SK-N-SH (cell line): ENCODE measurements around the gene DAGLB.

Source experiments
- CTCF ChIP-seq: fragments of 200-600 bp; sonication (generic); IDR thresholded peaks from 2 replicates; pipeline ENCODE4 v1.6.1; 2017; ENCODE audit warnings: antibody characterized with exemption, mild to moderate bottlenecking, moderate library complexity
- EP300 ChIP-seq, 2 experiments: IDR thresholded peaks; 2 replicates each; pipeline versions ENCODE4 v1.4.0 to v1.6.1; 2012; ENCODE audit warnings: borderline replicate concordance in 1 of 2, low read depth in 1 of 2, low read length in 1 of 2
- EZH2phosphoT487 ChIP-seq: fragments of 200-600 bp; sonication (generic); IDR thresholded peaks from 2 replicates; pipeline ENCODE4 v1.6.1; 2017; ENCODE audit warnings: low read depth, mixed run types, mild to moderate bottlenecking, antibody characterized with exemption, moderate library complexity, borderline replicate concordance
- JUND ChIP-seq: IDR thresholded peaks from 2 replicates; pipeline ENCODE4 v1.4.0; 2012
- MEF2A ChIP-seq: IDR thresholded peaks from 2 replicates; pipeline ENCODE4 v1.4.0; 2012; ENCODE audit warnings: low read depth, borderline replicate concordance
- NFIC ChIP-seq: IDR thresholded peaks from 2 replicates; pipeline ENCODE4 v1.4.0; 2012; ENCODE audit warnings: borderline replicate concordance
- NRF1 ChIP-seq: IDR thresholded peaks from 2 replicates; pipeline ENCODE4 v1.6.1; 2012; ENCODE audit warnings: low read depth, mild to moderate bottlenecking, low read length
- POLR2AphosphoS5 ChIP-seq: IDR thresholded peaks from 2 replicates; pipeline ENCODE4 v1.6.1; 2012; ENCODE audit warnings: low read depth, low read length
- RAD21 ChIP-seq: IDR thresholded peaks from 2 replicates; pipeline ENCODE4 v1.6.1; 2012; ENCODE audit warnings: mild to moderate bottlenecking, low read length
- RXRA ChIP-seq: IDR thresholded peaks from 2 replicates; pipeline ENCODE4 v1.4.0; 2012; ENCODE audit warnings: low read depth, mild to moderate bottlenecking, borderline replicate concordance
- SIN3A ChIP-seq: IDR thresholded peaks from 2 replicates; pipeline ENCODE4 v1.6.1; 2012; ENCODE audit warnings: low read depth, mild to moderate bottlenecking, low read length, moderate library complexity, borderline replicate concordance
- SMC3 ChIP-seq: IDR thresholded peaks from 2 replicates; pipeline ENCODE4 v1.6.1; 2012; ENCODE audit warnings: low read depth, low read length, improper control_type of control experiment
- TF ChIP-seq, protein P1 (sequence below): fragments of 150-350 bp; IDR thresholded peaks from 2 replicates; pipeline ENCODE4 v1.6.1; 2017; ENCODE audit warnings: antibody characterized with exemption, low read length, low read depth, borderline replicate concordance
- TF ChIP-seq, protein P2 (sequence below): IDR thresholded peaks from 2 replicates; pipeline ENCODE4 v1.4.0; 2012; ENCODE audit warnings: low read depth, borderline replicate concordance

GRCh38 chr7:6402041-6402440 is 45.7 kb downstream of the DAGLB start:
- TF ChIP-seq JUND, result no peak
- no peak for TF ChIP-seq RAD21
- no peak for TF ChIP-seq CTCF
- no peak for TF ChIP-seq EP300 (IDR thresholded peaks at IDR 0.05; ENCODE audit: borderline replicate concordance in 1 of 2, low read depth in 1 of 2, low read length in 1 of 2)
- TF ChIP-seq, protein P1, sequence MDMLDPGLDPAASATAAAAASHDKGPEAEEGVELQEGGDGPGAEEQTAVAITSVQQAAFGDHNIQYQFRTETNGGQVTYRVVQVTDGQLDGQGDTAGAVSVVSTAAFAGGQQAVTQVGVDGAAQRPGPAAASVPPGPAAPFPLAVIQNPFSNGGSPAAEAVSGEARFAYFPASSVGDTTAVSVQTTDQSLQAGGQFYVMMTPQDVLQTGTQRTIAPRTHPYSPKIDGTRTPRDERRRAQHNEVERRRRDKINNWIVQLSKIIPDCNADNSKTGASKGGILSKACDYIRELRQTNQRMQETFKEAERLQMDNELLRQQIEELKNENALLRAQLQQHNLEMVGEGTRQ, result no peak
- TF ChIP-seq RXRA, result no peak
- no peak for TF ChIP-seq EZH2phosphoT487
- TF ChIP-seq POLR2AphosphoS5, result no peak
- TF ChIP-seq, protein P2, sequence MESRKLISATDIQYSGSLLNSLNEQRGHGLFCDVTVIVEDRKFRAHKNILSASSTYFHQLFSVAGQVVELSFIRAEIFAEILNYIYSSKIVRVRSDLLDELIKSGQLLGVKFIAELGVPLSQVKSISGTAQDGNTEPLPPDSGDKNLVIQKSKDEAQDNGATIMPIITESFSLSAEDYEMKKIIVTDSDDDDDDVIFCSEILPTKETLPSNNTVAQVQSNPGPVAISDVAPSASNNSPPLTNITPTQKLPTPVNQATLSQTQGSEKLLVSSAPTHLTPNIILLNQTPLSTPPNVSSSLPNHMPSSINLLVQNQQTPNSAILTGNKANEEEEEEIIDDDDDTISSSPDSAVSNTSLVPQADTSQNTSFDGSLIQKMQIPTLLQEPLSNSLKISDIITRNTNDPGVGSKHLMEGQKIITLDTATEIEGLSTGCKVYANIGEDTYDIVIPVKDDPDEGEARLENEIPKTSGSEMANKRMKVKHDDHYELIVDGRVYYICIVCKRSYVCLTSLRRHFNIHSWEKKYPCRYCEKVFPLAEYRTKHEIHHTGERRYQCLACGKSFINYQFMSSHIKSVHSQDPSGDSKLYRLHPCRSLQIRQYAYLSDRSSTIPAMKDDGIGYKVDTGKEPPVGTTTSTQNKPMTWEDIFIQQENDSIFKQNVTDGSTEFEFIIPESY, result no peak
- TF ChIP-seq NRF1, result no peak
- TF ChIP-seq NFIC, result no peak
- TF ChIP-seq MEF2A, result no peak
- no peak for TF ChIP-seq SIN3A
- no peak for TF ChIP-seq SMC3
